ENCODE measurements around the gene MRAP2. TPM values are rescaled to one million over a fixed set of nuclear protein-coding genes. Genes with fewer than 3 reads are reported as not detected.

Gene MRAP2, protein sequence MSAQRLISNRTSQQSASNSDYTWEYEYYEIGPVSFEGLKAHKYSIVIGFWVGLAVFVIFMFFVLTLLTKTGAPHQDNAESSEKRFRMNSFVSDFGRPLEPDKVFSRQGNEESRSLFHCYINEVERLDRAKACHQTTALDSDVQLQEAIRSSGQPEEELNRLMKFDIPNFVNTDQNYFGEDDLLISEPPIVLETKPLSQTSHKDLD
- 3.2 and 3.9 TPM in 2 replicates for polyA plus RNA-seq (2013)

DNA sequence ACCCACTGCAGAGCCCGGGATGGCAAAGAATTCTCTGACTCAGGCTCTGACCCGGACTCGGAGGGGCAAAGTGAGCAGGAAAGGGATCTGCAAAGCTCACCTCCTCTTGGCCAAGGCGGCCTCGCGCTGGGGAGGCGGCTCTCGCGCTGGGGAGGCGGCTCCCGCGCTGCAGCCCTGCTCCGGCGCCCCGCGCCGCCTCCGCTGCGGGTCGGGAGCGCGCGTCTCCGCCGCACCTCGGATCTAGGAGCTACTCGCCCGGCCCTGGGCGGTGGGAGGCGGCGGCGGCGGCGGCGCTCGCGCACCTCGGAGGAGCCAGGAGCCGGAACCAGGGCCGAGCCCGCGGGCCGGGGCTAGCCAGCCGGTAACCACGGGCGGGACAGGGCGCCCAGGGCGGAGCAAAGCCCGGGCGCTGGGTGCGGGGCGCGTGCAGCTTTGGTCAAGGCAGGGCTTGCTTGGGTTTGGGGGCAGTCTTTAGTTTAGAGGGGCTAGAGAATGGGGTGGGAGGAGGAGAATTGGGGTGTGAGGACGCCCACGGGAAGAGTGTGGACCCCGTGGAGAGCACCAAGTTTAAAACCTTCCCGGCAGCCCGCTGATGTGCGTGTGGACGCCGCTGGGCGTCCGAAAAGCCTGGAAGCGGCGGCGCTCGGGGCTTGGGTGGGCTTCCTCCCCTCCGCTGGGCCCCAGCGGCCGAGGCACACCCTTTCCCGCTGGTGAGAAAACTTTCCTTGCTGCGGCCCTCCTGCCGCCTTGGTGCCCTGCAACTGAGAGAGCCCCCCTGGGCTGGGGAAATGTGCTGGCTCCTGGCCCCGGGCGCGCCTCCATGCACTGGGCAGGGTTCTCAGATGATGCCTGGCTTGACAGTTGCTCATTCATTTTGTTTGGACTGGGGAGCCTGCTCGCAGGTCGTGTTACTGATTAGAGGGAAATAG is at the start of gene MRAP2:
Gene MRAP2, plus strand, starts transcription at position 250 of the 929 bp plus-strand sequence. CDS start 21,547 bp downstream, outside the sequence.
- Histone ChIP-seq H4K91ac (ENCODE audit: low read depth, low read length) (no peak within 1 kb of the TSS), H3K23ac (ENCODE audit: low read length) (no peak within 1 kb of the TSS), H2BK12ac (ENCODE audit: low read length) (no peak within 1 kb of the TSS), H2BK5ac (ENCODE audit: low read depth, low read length, poor library complexity) (no peak within 1 kb of the TSS), H3K4ac (ENCODE audit: low read depth, low read length) (no peak within 1 kb of the TSS), H3K14ac (ENCODE audit: low read length) (no peak within 1 kb of the TSS), H2AK5ac (ENCODE audit: low read length) (no peak within 1 kb of the TSS), H3K36me3 (ENCODE audit: control insufficient read depth in 1 of 2, insufficient read depth in 2 of 2, low read length in 2 of 2) (no peaks in the 10 kb centered on the region), H3K9ac (ENCODE audit: low read length) (no peak within 1 kb of the TSS), H3K18ac (ENCODE audit: low read length) (no peak within 1 kb of the TSS), H3K27me3 (ENCODE audit: insufficient read depth, low read length) (peaks cover 15% of the 10 kb centered on the region), H2AFZ (ENCODE audit: insufficient read depth, low read length, poor library complexity) (peak within 1 kb of the TSS; percentile 47), H2BK120ac (ENCODE audit: insufficient read depth, low read length, poor library complexity) (no peak within 1 kb of the TSS), H3K4me3 (ENCODE audit: low read depth, low read length) (peak within 1 kb of the TSS; percentile 63), H3K4me1 (ENCODE audit: control insufficient read depth in 1 of 2, insufficient read depth in 2 of 2, low read length in 2 of 2) (no peaks in the 10 kb centered on the region), H3K79me1 (ENCODE audit: low read length) (no peaks in the 10 kb centered on the region), H3K79me2 (ENCODE audit: control insufficient read depth, insufficient read depth, low read length, poor library complexity) (no peaks in the 10 kb centered on the region), H4K12ac (ENCODE audit: low read depth, low read length) (no peak within 1 kb of the TSS), H4K8ac (ENCODE audit: low read depth, low read length) (peak within 1 kb of the TSS; percentile 13), H3K4me2 (ENCODE audit: low read length) (peak within 1 kb of the TSS; percentile 79), H3K9me3 (ENCODE audit: insufficient read depth, low read depth, low read length) (peaks cover 11% of the 10 kb centered on the region), H3K27ac (ENCODE audit: low read depth, low read length) (no peak within 1 kb of the TSS)
- WGBS (ENCODE audit: extremely low coverage, insufficient coverage, insufficient read length) = no CpG with 5 or more reads among the region's 78 CpGs
- peak in 1 of 2 donors; percentile 51 for DNase-seq

DNA sequence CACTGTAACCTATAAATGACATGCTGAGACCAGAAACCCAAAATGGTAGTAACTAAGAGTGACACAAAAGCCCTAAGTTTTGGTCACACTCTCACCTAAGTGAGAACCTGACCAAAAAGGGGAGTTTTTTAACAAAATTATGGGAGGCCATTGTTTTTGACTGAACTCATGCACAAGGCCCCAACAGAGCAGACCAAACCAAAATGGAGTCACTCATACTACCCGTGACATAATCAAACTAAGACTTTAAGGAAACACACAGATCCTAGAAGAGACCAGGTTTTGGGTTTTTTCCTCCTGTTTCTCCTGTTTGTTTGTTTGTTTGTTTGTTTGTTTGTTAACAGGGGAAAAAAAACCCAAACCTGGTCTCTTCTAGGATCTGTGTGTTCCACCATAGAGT is 49.2 kb upstream of the MRAP2 start:
- H3K27ac ChIP-seq (ENCODE audit: low read depth, low read length) = no peak overlapping the region
- no peak overlapping the region for H2BK12ac ChIP-seq (ENCODE audit: low read length)
- no peak overlapping the region for H2AK5ac ChIP-seq (ENCODE audit: low read length)
- H3K4me3 ChIP-seq (ENCODE audit: low read depth, low read length) = no peak overlapping the region
- H4K12ac ChIP-seq (ENCODE audit: low read depth, low read length) = no peak overlapping the region
- H3K23ac ChIP-seq (ENCODE audit: low read length) = no peak overlapping the region
- H3K27me3 ChIP-seq (ENCODE audit: insufficient read depth, low read length) = no peaks in the 10 kb centered on the region
- H2BK5ac ChIP-seq (ENCODE audit: low read depth, low read length, poor library complexity) = no peak overlapping the region
- H4K91ac ChIP-seq (ENCODE audit: low read depth, low read length) = no peak overlapping the region
- H3K79me2 ChIP-seq (ENCODE audit: control insufficient read depth, insufficient read depth, low read length, poor library complexity) = no peaks in the 10 kb centered on the region
- H3K4me1 ChIP-seq (ENCODE audit: control insufficient read depth in 1 of 2, insufficient read depth in 2 of 2, low read length in 2 of 2) = no peaks in the 10 kb centered on the region
- no peak overlapping the region for H3K9ac ChIP-seq (ENCODE audit: low read length)
- H3K4ac ChIP-seq (ENCODE audit: low read depth, low read length) = no peak overlapping the region
- no peaks in the 10 kb centered on the region for H3K9me3 ChIP-seq (ENCODE audit: insufficient read depth, low read depth, low read length)
- DNase-seq = no peak
- no peak overlapping the region for H3K18ac ChIP-seq (ENCODE audit: low read length)
- H3K14ac ChIP-seq (ENCODE audit: low read length) = no peak overlapping the region
- H3K79me1 ChIP-seq (ENCODE audit: low read length) = no peaks in the 10 kb centered on the region
- H2AFZ ChIP-seq (ENCODE audit: insufficient read depth, low read length, poor library complexity) = no peak overlapping the region
- H3K36me3 ChIP-seq (ENCODE audit: control insufficient read depth in 1 of 2, insufficient read depth in 2 of 2, low read length in 2 of 2) = no peaks in the 10 kb centered on the region
- H2BK120ac ChIP-seq (ENCODE audit: insufficient read depth, low read length, poor library complexity) = no peak overlapping the region
- H3K4me2 ChIP-seq (ENCODE audit: low read length) = no peak overlapping the region
- H4K8ac ChIP-seq (ENCODE audit: low read depth, low read length) = no peak overlapping the region
- WGBS (ENCODE audit: extremely low coverage, insufficient coverage, insufficient read length) = no CpG with 5 or more reads among the region's 1 CpG

DNA sequence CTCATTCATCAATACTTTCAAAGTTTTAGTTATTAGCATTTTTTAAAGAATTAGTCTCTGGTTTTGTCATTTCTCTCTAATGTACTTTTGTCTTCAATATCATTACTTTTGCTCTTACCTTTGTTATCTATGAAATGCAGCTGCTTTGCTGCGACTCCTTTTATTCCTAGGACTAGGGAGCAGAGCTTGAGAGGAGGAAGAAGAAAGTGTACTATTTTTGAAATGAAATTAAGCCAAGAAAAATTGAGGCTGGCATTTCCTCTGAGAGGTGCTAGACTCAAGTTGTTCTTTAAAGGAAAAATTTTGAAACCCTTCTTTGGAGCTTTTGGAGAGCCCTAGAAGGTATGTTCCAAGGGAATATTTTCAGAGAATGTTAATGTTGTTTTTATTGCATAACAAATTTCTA is 48.3 kb upstream of the MRAP2 start:
- H2BK120ac ChIP-seq (ENCODE audit: insufficient read depth, low read length, poor library complexity) = no peak overlapping the region
- H4K8ac ChIP-seq (ENCODE audit: low read depth, low read length) = no peak overlapping the region
- H4K91ac ChIP-seq (ENCODE audit: low read depth, low read length) = no peak overlapping the region
- no peak overlapping the region for H3K18ac ChIP-seq (ENCODE audit: low read length)
- no peak overlapping the region for H3K27ac ChIP-seq (ENCODE audit: low read depth, low read length)
- no peak overlapping the region for H3K23ac ChIP-seq (ENCODE audit: low read length)
- H3K4me3 ChIP-seq (ENCODE audit: low read depth, low read length) = no peak overlapping the region
- no peaks in the 10 kb centered on the region for H3K27me3 ChIP-seq (ENCODE audit: insufficient read depth, low read length)
- H3K4ac ChIP-seq (ENCODE audit: low read depth, low read length) = no peak overlapping the region
- H2AK5ac ChIP-seq (ENCODE audit: low read length) = no peak overlapping the region
- no peaks in the 10 kb centered on the region for H3K4me1 ChIP-seq (ENCODE audit: control insufficient read depth in 1 of 2, insufficient read depth in 2 of 2, low read length in 2 of 2)
- H3K79me1 ChIP-seq (ENCODE audit: low read length) = no peaks in the 10 kb centered on the region
- no peak overlapping the region for H3K14ac ChIP-seq (ENCODE audit: low read length)
- H2AFZ ChIP-seq (ENCODE audit: insufficient read depth, low read length, poor library complexity) = no peak overlapping the region
- H3K4me2 ChIP-seq (ENCODE audit: low read length) = no peak overlapping the region
- no peaks in the 10 kb centered on the region for H3K9me3 ChIP-seq (ENCODE audit: insufficient read depth, low read depth, low read length)
- no peak overlapping the region for H2BK12ac ChIP-seq (ENCODE audit: low read length)
- no peak for DNase-seq
- H3K79me2 ChIP-seq (ENCODE audit: control insufficient read depth, insufficient read depth, low read length, poor library complexity) = no peaks in the 10 kb centered on the region
- no peaks in the 10 kb centered on the region for H3K36me3 ChIP-seq (ENCODE audit: control insufficient read depth in 1 of 2, insufficient read depth in 2 of 2, low read length in 2 of 2)
- no peak overlapping the region for H4K12ac ChIP-seq (ENCODE audit: low read depth, low read length)
- WGBS (ENCODE audit: extremely low coverage, insufficient coverage, insufficient read length) = no CpG with 5 or more reads among the region's 1 CpG
- no peak overlapping the region for H3K9ac ChIP-seq (ENCODE audit: low read length)
- H2BK5ac ChIP-seq (ENCODE audit: low read depth, low read length, poor library complexity) = no peak overlapping the region

DNA sequence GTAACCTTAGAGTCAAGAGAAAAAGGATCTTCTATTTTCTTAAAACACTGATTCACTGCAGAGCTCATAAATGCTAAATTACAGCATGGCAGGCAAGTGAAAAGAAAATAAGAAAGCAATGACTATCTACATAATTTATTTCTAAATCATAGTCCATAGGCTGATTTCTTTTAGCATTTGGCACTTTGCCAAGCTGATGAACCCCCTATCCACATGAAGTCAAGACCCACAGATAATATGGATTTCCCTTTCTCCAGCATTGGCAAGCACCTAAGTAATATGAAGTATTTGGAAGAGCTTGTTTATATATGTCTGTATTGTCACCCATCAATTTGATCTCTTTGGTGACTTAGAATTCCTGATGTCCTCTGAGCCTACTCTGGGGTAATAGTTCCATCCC is 47.9 kb upstream of the MRAP2 start:
- Histone ChIP-seq H3K4ac (ENCODE audit: low read depth, low read length) (no peak overlapping the region), H3K4me2 (ENCODE audit: low read length) (no peak overlapping the region), H3K79me2 (ENCODE audit: control insufficient read depth, insufficient read depth, low read length, poor library complexity) (no peaks in the 10 kb centered on the region), H3K27me3 (ENCODE audit: insufficient read depth, low read length) (no peaks in the 10 kb centered on the region), H3K9ac (ENCODE audit: low read length) (no peak overlapping the region), H2BK5ac (ENCODE audit: low read depth, low read length, poor library complexity) (no peak overlapping the region), H3K14ac (ENCODE audit: low read length) (no peak overlapping the region), H3K9me3 (ENCODE audit: insufficient read depth, low read depth, low read length) (no peaks in the 10 kb centered on the region), H3K23ac (ENCODE audit: low read length) (no peak overlapping the region), H3K18ac (ENCODE audit: low read length) (no peak overlapping the region), H2BK120ac (ENCODE audit: insufficient read depth, low read length, poor library complexity) (no peak overlapping the region), H3K79me1 (ENCODE audit: low read length) (no peaks in the 10 kb centered on the region), H4K12ac (ENCODE audit: low read depth, low read length) (no peak overlapping the region), H3K4me1 (ENCODE audit: control insufficient read depth in 1 of 2, insufficient read depth in 2 of 2, low read length in 2 of 2) (no peaks in the 10 kb centered on the region), H2BK12ac (ENCODE audit: low read length) (no peak overlapping the region), H3K36me3 (ENCODE audit: control insufficient read depth in 1 of 2, insufficient read depth in 2 of 2, low read length in 2 of 2) (no peaks in the 10 kb centered on the region), H4K91ac (ENCODE audit: low read depth, low read length) (no peak overlapping the region), H3K27ac (ENCODE audit: low read depth, low read length) (no peak overlapping the region), H2AFZ (ENCODE audit: insufficient read depth, low read length, poor library complexity) (no peak overlapping the region), H4K8ac (ENCODE audit: low read depth, low read length) (no peak overlapping the region), H2AK5ac (ENCODE audit: low read length) (no peak overlapping the region), H3K4me3 (ENCODE audit: low read depth, low read length) (no peak overlapping the region)
- no peak for DNase-seq
